Activated CD4-positive, alpha-beta T cell treated with anti-CD3 and anti-CD28 coated beads for 24 hours (primary cell): ENCODE results near the gene MOK.

Experiments
- DNase-seq, 2 donors: peaks; one replicate each; pipeline ENCODE4 v3.0.0-alpha.2; 2020; ENCODE audit warnings: low read depth in 2 of 2

Gene MOK

GRCh38 chr14:102223682-102224081 lies 81.3 kb downstream of the MOK start:
- no peak for DNase-seq

- DNase-seq, result no peak
Measured at GRCh38 chr14:102222751-102223150, 82.2 kb downstream of the MOK start.

GRCh38 chr14:102222009-102222575 lies 82.9 kb downstream of the MOK start:
- no peak for DNase-seq

- DNase-seq, result no peak
Measured at GRCh38 chr14:102221026-102221425, 83.9 kb downstream of the MOK start.

GRCh38 chr14:102220031-102220430 lies 84.9 kb downstream of the MOK start:
- DNase-seq, result no peak

GRCh38 chr14:102219316-102219715 lies 85.6 kb downstream of the MOK start:
- DNase-seq, result no peak

- no peak for DNase-seq
Measured at GRCh38 chr14:102218688-102219087, 86.3 kb downstream of the MOK start.

GRCh38 chr14:102217987-102218421 lies 87.0 kb downstream of the MOK start:
- DNase-seq, result no peak

- DNase-seq, result no peak
Measured at GRCh38 chr14:102217399-102217798, 87.6 kb downstream of the MOK start.

- DNase-seq, result no peak
Measured at GRCh38 chr14:102215576-102216250, 89.3 kb downstream of the MOK start.

- no peak for DNase-seq
Measured at GRCh38 chr14:102215071-102215470, 89.9 kb downstream of the MOK start.

GRCh38 chr14:102213984-102214658 lies 90.8 kb downstream of the MOK start:
- no peak for DNase-seq

- DNase-seq, result no peak
Measured at GRCh38 chr14:102213470-102213869, 91.5 kb downstream of the MOK start.

- no peak for DNase-seq
Measured at GRCh38 chr14:102212845-102213244, 92.1 kb downstream of the MOK start.

GRCh38 chr14:102212356-102212755 lies 92.6 kb downstream of the MOK start:
- no peak for DNase-seq

- DNase-seq, result no peak
Measured at GRCh38 chr14:102211240-102211639, 93.7 kb downstream of the MOK start.

- no peak for DNase-seq
Measured at GRCh38 chr14:102210421-102211042, 94.4 kb downstream of the MOK start.

GRCh38 chr14:102209224-102209966 lies 95.6 kb downstream of the MOK start:
- DNase-seq, result no peak

GRCh38 chr14:102208741-102209140 lies 96.2 kb downstream of the MOK start:
- no peak for DNase-seq

- DNase-seq, result no peak
Measured at GRCh38 chr14:102207831-102208365, 97.1 kb downstream of the MOK start.

- no peak for DNase-seq
Measured at GRCh38 chr14:102206918-102207317, 98.0 kb downstream of the MOK start.

GRCh38 chr14:102205560-102205959 lies 99.4 kb downstream of the MOK start:
- DNase-seq, result no peak
